Measurements from ENCODE around the gene KLHL30. TPM values are rescaled to one million over a fixed set of nuclear protein-coding genes. Genes with fewer than 3 reads are reported as not detected.

Gene KLHL30
- total RNA-seq, 1 donor from 2014 or later, result 58.4 TPM

GRCh38 chr2:238149841-238150572 lies 11.5 kb downstream of the KLHL30 start:
- peak; percentile 92 for DNase-seq

GRCh38 chr2:238150686-238151085 lies 12.2 kb downstream of the KLHL30 start:
- no peak for DNase-seq

- no peak for DNase-seq
Measured at GRCh38 chr2:238151205-238151604, 12.7 kb downstream of the KLHL30 start.

GRCh38 chr2:238151628-238152235 lies 13.3 kb downstream of the KLHL30 start:
- no peak for DNase-seq

GRCh38 chr2:238152771-238153688 lies 14.6 kb downstream of the KLHL30 start:
- peak; percentile 48 for DNase-seq

- DNase-seq, result no peak
Measured at GRCh38 chr2:238154570-238154969, 16.1 kb downstream of the KLHL30 start.

- DNase-seq, result peak; percentile 74
Measured at GRCh38 chr2:238155051-238155760, 16.7 kb downstream of the KLHL30 start.

- peak; percentile 53 for DNase-seq
Measured at GRCh38 chr2:238155761-238156694, 17.6 kb downstream of the KLHL30 start.

GRCh38 chr2:238157506-238158017 lies 19.1 kb downstream of the KLHL30 start:
- DNase-seq, result no peak

- DNase-seq, result no peak
Measured at GRCh38 chr2:238158018-238158508, 19.6 kb downstream of the KLHL30 start.

GRCh38 chr2:238158509-238159070 lies 20.1 kb downstream of the KLHL30 start, which contains the start of gene ERFE:
Gene ERFE (plus strand): TSS chr2:238158970. CDS start chr2:238159008, 38 bp downstream.
- peak; percentile 72 for DNase-seq

GRCh38 chr2:238159071-238159539 lies 20.6 kb downstream of the KLHL30 start:
- DNase-seq, result no peak

GRCh38 chr2:238159661-238160205 lies 21.3 kb downstream of the KLHL30 start:
- no peak for DNase-seq

- DNase-seq, result no peak
Measured at GRCh38 chr2:238160206-238161129, 22.0 kb downstream of the KLHL30 start.

- no peak for DNase-seq
Measured at GRCh38 chr2:238161291-238162051, 23.0 kb downstream of the KLHL30 start.

GRCh38 chr2:238162251-238162845 lies 23.9 kb downstream of the KLHL30 start:
- DNase-seq, result no peak

- no peak for DNase-seq
Measured at GRCh38 chr2:238162846-238163441, 24.5 kb downstream of the KLHL30 start.
